GM21381 (cell line): Measurements from ENCODE around the gene BHLHE23.

Experiments
- ATAC-seq: cut with Tn5 transposase; IDR thresholded peaks from one replicate; pipeline ENCODE4 v1.9.1; 2021; ENCODE audit warnings: mild to moderate bottlenecking, moderate library complexity; ENCODE audit not compliant: unreplicated experiment

The BHLHE23 gene

GRCh38 chr20:63006540-63007359, at the start of gene BHLHE23:
TSS of gene BHLHE23 (minus strand) at chr20:63006964. CDS start at chr20:63006774, 190 bp downstream.
- ATAC-seq = no peak

GRCh38 chr20:63055575-63056235, 48.9 kb upstream of the BHLHE23 start:
- no peak for ATAC-seq

GRCh38 chr20:63054681-63055240, 48.0 kb upstream of the BHLHE23 start:
- no peak for ATAC-seq

GRCh38 chr20:63054103-63054474, 47.3 kb upstream of the BHLHE23 start:
- ATAC-seq = no peak

GRCh38 chr20:63053432-63054102, 46.8 kb upstream of the BHLHE23 start:
- ATAC-seq = no peak

- no peak for ATAC-seq
These were observed 46.0 kb upstream of the BHLHE23 start for GRCh38 chr20:63052571-63053431.

GRCh38 chr20:63051911-63052310, 45.1 kb upstream of the BHLHE23 start:
- ATAC-seq = no peak

- ATAC-seq = no peak
These were observed 44.6 kb upstream of the BHLHE23 start for GRCh38 chr20:63051186-63051860.

- ATAC-seq = no peak
These were observed 43.6 kb upstream of the BHLHE23 start for GRCh38 chr20:63050406-63050805.

- ATAC-seq = no peak
These were observed 42.9 kb upstream of the BHLHE23 start for GRCh38 chr20:63049561-63050221.

- no peak for ATAC-seq
These were observed 42.4 kb upstream of the BHLHE23 start for GRCh38 chr20:63049191-63049518.

GRCh38 chr20:63048516-63049190, 41.9 kb upstream of the BHLHE23 start:
- no peak for ATAC-seq

GRCh38 chr20:63047946-63048345, 41.2 kb upstream of the BHLHE23 start:
- no peak for ATAC-seq

GRCh38 chr20:63047267-63047666, 40.5 kb upstream of the BHLHE23 start:
- no peak for ATAC-seq

GRCh38 chr20:63046841-63047240, 40.1 kb upstream of the BHLHE23 start:
- no peak for ATAC-seq

- no peak for ATAC-seq
These were observed 39.2 kb upstream of the BHLHE23 start for GRCh38 chr20:63045991-63046390.

GRCh38 chr20:63045401-63045800, 38.6 kb upstream of the BHLHE23 start:
- no peak for ATAC-seq

- ATAC-seq = no peak
These were observed 37.8 kb upstream of the BHLHE23 start for GRCh38 chr20:63044605-63045004.

GRCh38 chr20:63044204-63044600, 37.4 kb upstream of the BHLHE23 start:
- ATAC-seq = no peak
